ENCODE results near the gene ACAP3. TPM values are rescaled to one million over a fixed set of nuclear protein-coding genes. Genes with fewer than 3 reads are reported as not detected.

The ACAP3 gene
- total RNA-seq, 1 donor = 16.8 TPM

Other genes starting within 250 kb of the ACAP3 start
- gene RNF223, start 233.6 kb downstream of the ACAP3 start, total RNA-seq = not detected
- gene C1orf159, start 191.8 kb downstream of the ACAP3 start, total RNA-seq = 9.6 TPM
- gene TTLL10, start 134.1 kb downstream of the ACAP3 start, total RNA-seq = 0.42 TPM
- gene TNFRSF18, start 101.3 kb downstream of the ACAP3 start, total RNA-seq = 1.2 TPM
- 3.3 TPM for gene TNFRSF4, start 93.8 kb downstream of the ACAP3 start, total RNA-seq
- gene SDF4, start 75.9 kb downstream of the ACAP3 start, total RNA-seq = 50.0 TPM
- gene B3GALT6, start 75.7 kb downstream of the ACAP3 start, total RNA-seq = 5.9 TPM
- 1.6 TPM for gene C1QTNF12, start 61.2 kb downstream of the ACAP3 start, total RNA-seq
- 26.9 TPM for gene UBE2J2, start 34.1 kb downstream of the ACAP3 start, total RNA-seq
- 2.6 TPM for gene SCNN1D, start 27.5 kb downstream of the ACAP3 start, total RNA-seq
- gene PUSL1, start 667 bp upstream of the ACAP3 start, total RNA-seq = 12.6 TPM
- gene INTS11, start 16.7 kb upstream of the ACAP3 start, total RNA-seq = 51.2 TPM
- 8.5 TPM for gene CPTP, start 16.9 kb upstream of the ACAP3 start, total RNA-seq
- 0.94 TPM for gene TAS1R3, start 23.4 kb upstream of the ACAP3 start, total RNA-seq
- 17.9 TPM for gene DVL1, start 41.5 kb upstream of the ACAP3 start, total RNA-seq
- 1.6 TPM for gene MXRA8, start 50.6 kb upstream of the ACAP3 start, total RNA-seq
- 27.8 TPM for gene AURKAIP1, start 67.3 kb upstream of the ACAP3 start, total RNA-seq
- gene CCNL2, start 91.4 kb upstream of the ACAP3 start, total RNA-seq = 127 TPM
- 39.5 TPM for gene MRPL20, start 99.4 kb upstream of the ACAP3 start, total RNA-seq
- gene ANKRD65, start 113.3 kb upstream of the ACAP3 start, total RNA-seq = not detected
- gene VWA1, start 127.8 kb upstream of the ACAP3 start, total RNA-seq = 0.10 TPM
- 0.63 TPM for gene ATAD3C, start 141.8 kb upstream of the ACAP3 start, total RNA-seq
- gene ATAD3B, start 163.8 kb upstream of the ACAP3 start, total RNA-seq = 11.5 TPM
- 4.9 TPM for gene ATAD3A, start 204.2 kb upstream of the ACAP3 start, total RNA-seq
- gene TMEM240, start 232.7 kb upstream of the ACAP3 start, total RNA-seq = not detected